Spleen (tissue), 11 donors: ENCODE results near the gene MYO1B. TPM values are rescaled to one million over a fixed set of nuclear protein-coding genes. Genes with fewer than 3 reads are reported as not detected.

Source experiments
- DNase-seq: peaks from one replicate; pipeline ENCODE4 v3.0.0-alpha.2; 2020
- H3K27ac ChIP-seq, 8 donors: fragments of 200-600 bp; sonication (generic) in 7 of 8; 1 replicate in 4 of 8; 2 replicates in 4 of 8; pipeline versions ENCODE4 v1.5.0 to v1.8.0; 2016 to 2021; ENCODE audit warnings: inconsistent platforms in 4 of 8, mild to moderate bottlenecking in 4 of 8, moderate library complexity in 1 of 8
- H3K27me3 ChIP-seq, 7 donors: fragments of 200-600 bp; sonication (generic) in 6 of 7; replicated peaks in 1 of 7; 1 replicate in 4 of 7; 2 replicates in 3 of 7; pipeline versions ENCODE4 v1.5.0 to v1.8.0; 2016 to 2021; ENCODE audit warnings: inconsistent platforms in 3 of 7, mild to moderate bottlenecking in 1 of 7
- H3K36me3 ChIP-seq, 6 donors: fragments of 200-600 bp; sonication (generic) in 5 of 6; 1 replicate in 4 of 6; 2 replicates in 2 of 6; pipeline versions ENCODE4 v1.5.0 to v1.8.0; 2016 to 2021; ENCODE audit warnings: inconsistent platforms in 2 of 6
- H3K4me1 ChIP-seq, 6 donors: fragments of 200-600 bp; sonication (generic) in 5 of 6; 1 replicate in 3 of 6; 2 replicates in 3 of 6; pipeline versions ENCODE4 v1.5.0 to v1.8.0; 2016 to 2021; ENCODE audit warnings: inconsistent platforms in 3 of 6
- H3K4me3 ChIP-seq, 8 donors: fragments of 200-600 bp; sonication (generic) in 7 of 8; 1 replicate in 4 of 8; 2 replicates in 4 of 8; pipeline versions ENCODE4 v1.5.0 to v1.8.0; 2016 to 2021; ENCODE audit warnings: inconsistent platforms in 4 of 8, mild to moderate bottlenecking in 4 of 8, moderate library complexity in 2 of 8
- H3K9me3 ChIP-seq, 8 donors: fragments of 200-600 bp; sonication (generic) in 7 of 8; 1 replicate in 4 of 8; 2 replicates in 4 of 8; pipeline versions ENCODE4 v1.5.0 to v1.8.0; 2016 to 2021; ENCODE audit warnings: inconsistent platforms in 4 of 8
- POLR2A ChIP-seq, 3 donors: fragments of 450-650 bp; IDR thresholded peaks; one replicate each; pipeline ENCODE4 v1.5.1; 2017; ENCODE audit warnings: antibody characterized with exemption in 3 of 3, mild to moderate bottlenecking in 1 of 3
- POLR2AphosphoS5 ChIP-seq, 3 donors: sonication (generic); formaldehyde crosslinking; IDR thresholded peaks; one replicate each; pipeline ENCODE4 v1.5.1; 2017; ENCODE audit warnings: antibody characterized with exemption in 3 of 3
- WGBS, 5 donors: extraction: QIAGEN DNeasy Blood & Tissue Kit in 3 of 5; methylation state at CpG; one replicate each; pipeline versions ENCODE4 v1.1.5 to v1.1.7; 2013 to 2018; 5-methylcytosine and 5-hydroxymethylcytosine counted together
- intact Hi-C: fragments of 100-400 bp; cut with DNase I; formaldehyde crosslinking; loops from one replicate; pipeline ENCODE4 v1.15.0; 2023; ENCODE audit warnings: low total_unique reads
- polyA plus RNA-seq, 3 donors: library from polyadenylated mRNA; stranded (reverse); fragments of 200-250 nt; gene quantifications; one replicate each; pipeline ENCODE4 v1.2.1, GENCODE V29; 2013
- total RNA-seq, 7 donors: library from RNA; depleted of rRNA in 3 of 7; stranded (reverse); fragments of >200 nt in 3 of 7; fragmentation: NEBNext Ultra II Directional in 4 of 7; extraction: Animal tissue kit (Norgen Biotek cat#: 25700) in 4 of 7; gene quantifications; one replicate each; pipeline versions ENCODE4 v1.1.0 to v1.2.1, GENCODE V29; 2016 to 2021
- TF ChIP-seq, protein P1 (sequence below), 11 experiments: fragments of 200-600 bp in 7 of 11; fragments of 450-650 bp in 4 of 11; sonication (generic) in 4 of 11; IDR thresholded peaks in 8 of 11; conservative IDR thresholded peaks in 3 of 11; 1 replicate in 7 of 11; 2 replicates in 4 of 11; pipeline versions ENCODE4 v1.4.0 to v1.8.0; 2016 to 2021; ENCODE audit warnings: antibody characterized with exemption in 11 of 11, inconsistent platforms in 4 of 11, mild to moderate bottlenecking in 1 of 11
- donor health status: healthy with polysubstance abuse.
- donor health status: DM: no; HTN: no; CAD: no; lungs with moderate emphysema.
- donor health status: DM: no; HTN: no; CAD: no.
- donor health status: Bipolar disorder and iron deficiency.
- donor health status: healthy.
- donor health status: DM: no; HTN: no; CAD: no.
- donor health status: DM: yes; HTN: yes; CAD: no.

Gene MYO1B
- total and polyA plus RNA-seq, 10 donors = 5.3 to 25.8 (median 19.0) TPM

DNA sequence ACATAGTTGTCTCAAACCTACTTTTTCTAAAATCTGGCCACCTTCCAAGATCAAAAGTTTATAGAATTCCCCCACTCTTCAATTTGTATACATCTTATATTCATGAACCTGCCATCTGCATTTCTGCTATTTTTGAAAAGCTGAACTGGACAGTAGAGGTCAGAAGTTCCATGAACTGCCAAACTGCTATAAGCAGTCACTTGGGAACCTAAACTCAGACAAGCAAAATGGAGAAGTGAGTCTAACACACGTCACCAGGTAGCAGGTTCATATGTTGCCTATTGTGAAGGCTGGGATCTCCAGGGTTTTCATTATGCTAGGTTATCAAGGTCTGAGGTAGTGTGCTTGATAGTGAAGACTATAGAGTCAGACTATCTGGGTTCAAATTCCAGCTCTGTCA is 2.0 kb upstream of the MYO1B start:
- DNase-seq = no peak
- intact Hi-C loops = no loop called here
- TF ChIP-seq, protein P1, sequence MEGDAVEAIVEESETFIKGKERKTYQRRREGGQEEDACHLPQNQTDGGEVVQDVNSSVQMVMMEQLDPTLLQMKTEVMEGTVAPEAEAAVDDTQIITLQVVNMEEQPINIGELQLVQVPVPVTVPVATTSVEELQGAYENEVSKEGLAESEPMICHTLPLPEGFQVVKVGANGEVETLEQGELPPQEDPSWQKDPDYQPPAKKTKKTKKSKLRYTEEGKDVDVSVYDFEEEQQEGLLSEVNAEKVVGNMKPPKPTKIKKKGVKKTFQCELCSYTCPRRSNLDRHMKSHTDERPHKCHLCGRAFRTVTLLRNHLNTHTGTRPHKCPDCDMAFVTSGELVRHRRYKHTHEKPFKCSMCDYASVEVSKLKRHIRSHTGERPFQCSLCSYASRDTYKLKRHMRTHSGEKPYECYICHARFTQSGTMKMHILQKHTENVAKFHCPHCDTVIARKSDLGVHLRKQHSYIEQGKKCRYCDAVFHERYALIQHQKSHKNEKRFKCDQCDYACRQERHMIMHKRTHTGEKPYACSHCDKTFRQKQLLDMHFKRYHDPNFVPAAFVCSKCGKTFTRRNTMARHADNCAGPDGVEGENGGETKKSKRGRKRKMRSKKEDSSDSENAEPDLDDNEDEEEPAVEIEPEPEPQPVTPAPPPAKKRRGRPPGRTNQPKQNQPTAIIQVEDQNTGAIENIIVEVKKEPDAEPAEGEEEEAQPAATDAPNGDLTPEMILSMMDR (IDR thresholded peaks at IDR 0.05 in 8 of 11, conservative IDR thresholded peaks at IDR 0.05 in 3 of 11) = no peak
- TF ChIP-seq POLR2A (IDR thresholded peaks at IDR 0.05) = no peak
- TF ChIP-seq POLR2AphosphoS5 (IDR thresholded peaks at IDR 0.05) = no peak

DNA sequence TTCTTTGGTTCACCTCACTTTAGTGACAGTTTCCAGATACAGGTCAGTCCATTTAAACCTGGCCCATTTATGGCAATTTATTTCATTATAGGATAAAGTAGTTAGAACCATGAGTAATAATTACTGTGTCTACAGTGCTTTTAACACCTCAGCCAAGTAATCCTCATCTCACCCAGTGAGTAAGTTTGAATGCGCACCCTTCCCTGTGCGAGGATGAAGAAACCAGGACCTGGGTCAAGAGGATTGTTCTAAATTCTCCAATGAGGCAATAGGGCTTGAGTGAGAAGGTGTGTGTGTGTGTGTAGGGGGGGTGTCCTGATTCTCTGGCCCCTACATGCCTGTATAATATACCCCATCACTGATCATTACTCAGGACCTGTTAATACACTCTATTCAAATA is 854 bp upstream of the MYO1B start:
- 96 to 98% (median 97%) methylated on average over 2 of the region's 2 CpGs for WGBS, 5 donors
- Histone ChIP-seq H3K9me3 (peaks cover 0 to 7% (median 0%) of the 10 kb centered on the region in 8 donors), H3K4me3 (peak overlapping the region in 1 of 8 donors; percentile 71)

More for the DNA sequence above, 2.0 kb upstream of the MYO1B start:
- 55 to 79% (median 64%) methylated on average over 1 of the region's 1 CpG for WGBS, 5 donors
- peaks cover 0 to 41% (median 12%) of the 10 kb centered on the region in 7 donors for H3K27me3 ChIP-seq
- no peaks in the 10 kb centered on the region for H3K36me3 ChIP-seq
- no peak overlapping the region for H3K27ac ChIP-seq
- H3K4me3 ChIP-seq = no peak overlapping the region
- H3K9me3 ChIP-seq = peaks cover 0 to 7% (median 0%) of the 10 kb centered on the region in 8 donors
- peaks cover 0 to 36% (median 15%) of the 10 kb centered on the region in 6 donors for H3K4me1 ChIP-seq

DNA sequence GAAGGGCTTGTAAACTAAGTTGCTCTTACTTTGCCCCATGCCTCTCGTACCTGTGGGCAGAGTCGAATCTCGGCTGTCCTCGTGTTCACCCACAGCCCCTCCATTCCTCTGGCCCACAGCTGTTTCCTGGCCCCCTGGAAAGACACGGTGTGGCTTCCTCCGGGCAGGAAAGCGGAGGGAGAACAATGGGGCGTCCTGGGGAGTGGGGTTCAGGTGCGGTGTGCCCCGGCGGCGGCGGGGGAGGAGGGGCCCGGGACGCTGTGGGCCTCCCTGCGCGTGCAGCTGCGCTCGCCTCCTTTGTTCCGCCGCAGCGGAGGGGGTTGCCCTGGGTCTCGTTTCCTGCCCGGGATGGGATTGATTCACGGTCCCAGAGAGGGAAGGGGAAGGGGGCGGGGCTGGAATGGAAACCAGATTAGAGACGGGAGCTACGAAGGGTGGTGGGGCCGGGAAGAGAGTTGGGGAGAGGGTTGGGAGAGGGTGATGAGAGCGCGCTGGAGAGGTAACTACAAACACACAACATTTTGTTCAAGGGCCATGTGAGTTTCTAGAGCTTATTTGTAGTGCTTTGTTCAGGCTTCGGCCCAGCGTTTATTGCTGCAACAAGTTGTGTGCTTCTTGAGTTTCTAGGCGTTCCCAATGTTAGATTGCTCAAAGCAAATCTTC is 796 bp downstream of the MYO1B start:
- H3K4me1 ChIP-seq = peaks cover 0 to 52% (median 16%) of the 10 kb centered on the region in 6 donors
- intact Hi-C loops = no loop called here
- 8 to 11% (median 9%) methylated on average over 33 to 34 of the region's 34 CpGs for WGBS, 5 donors

More for the DNA sequence above, 854 bp upstream of the MYO1B start:
- Histone ChIP-seq H3K36me3 (no peaks in the 10 kb centered on the region), H3K4me1 (peaks cover 0 to 46% (median 15%) of the 10 kb centered on the region in 6 donors), H3K27ac (no peak overlapping the region), H3K27me3 (peaks cover 0 to 41% (median 12%) of the 10 kb centered on the region in 7 donors)
- TF ChIP-seq POLR2AphosphoS5 (IDR thresholded peaks at IDR 0.05) = no peak
- no peak for TF ChIP-seq POLR2A (IDR thresholded peaks at IDR 0.05)
- TF ChIP-seq, protein P1 (IDR thresholded peaks at IDR 0.05 in 8 of 11, conservative IDR thresholded peaks at IDR 0.05 in 3 of 11) = no peak
- intact Hi-C loops = no loop called here
- DNase-seq = no peak

More for the DNA sequence above, 796 bp downstream of the MYO1B start:
- Histone ChIP-seq H3K27ac (peak overlapping the region; percentile 26 to 77 (median 70)), H3K36me3 (no peaks in the 10 kb centered on the region), H3K27me3 (peaks cover 0 to 41% (median 12%) of the 10 kb centered on the region in 7 donors), H3K9me3 (peaks cover 0 to 7% (median 0%) of the 10 kb centered on the region in 8 donors), H3K4me3 (peak overlapping the region; percentile 40 to 90 (median 67))
- DNase-seq = peak; percentile 79
- peak in 2 of 3 donors; percentile 57 to 64 for TF ChIP-seq POLR2AphosphoS5 (IDR thresholded peaks at IDR 0.05)
- TF ChIP-seq, protein P1 (IDR thresholded peaks at IDR 0.05 in 8 of 11, conservative IDR thresholded peaks at IDR 0.05 in 3 of 11) = no peak
- no peak for TF ChIP-seq POLR2A (IDR thresholded peaks at IDR 0.05)
